Vagina (tissue), 2 donors: ENCODE data around the gene DPEP3.

Source experiments
- CTCF ChIP-seq, 3 experiments: fragments of 450-650 bp in 2 of 3; fragments of 200-600 bp in 1 of 3; sonication (generic) in 1 of 3; IDR thresholded peaks; one replicate each; pipeline ENCODE4 v1.5.1; 2017 to 2019; ENCODE audit warnings: antibody characterized with exemption in 3 of 3, mild to moderate bottlenecking in 2 of 3, moderate library complexity in 2 of 3
- POLR2A ChIP-seq, 2 donors: fragments of 450-650 bp; IDR thresholded peaks; one replicate each; pipeline ENCODE4 v1.6.1; 2017; ENCODE audit warnings: antibody characterized with exemption in 2 of 2, mild to moderate bottlenecking in 2 of 2, moderate library complexity in 2 of 2

- no peak for TF ChIP-seq CTCF (IDR thresholded peaks at IDR 0.05)
- TF ChIP-seq POLR2A (IDR thresholded peaks at IDR 0.05) = no peak
Observed at GRCh38 chr16:67971111-67971510, 9.2 kb downstream of the DPEP3 start.
